Measurements from ENCODE around the gene LY6G5B. TPM values are rescaled to one million over a fixed set of nuclear protein-coding genes. Genes with fewer than 3 reads are reported as not detected.

Gene LY6G5B
- total RNA-seq, 2 experiments from 2014 or later, result 18.1 to 20.1 TPM

GRCh38 chr6:31720196-31720770, 50.5 kb downstream of the LY6G5B start:
- ChIA-PET POLR2A (no interaction called here), CTCF (interaction anchor here (0.9 kb wide), 1 partner anchor 10 kb away, joined by 3 read pairs; no protein-coding TSS in a partner anchor)

- CTCF ChIA-PET, result no interaction called here
- POLR2A ChIA-PET, result no interaction called here
These were observed 51.7 kb downstream of the LY6G5B start, which contains the start of gene LY6G6C for GRCh38 chr6:31721351-31722020. Gene LY6G6C (minus strand): TSS chr6:31721746. CDS start chr6:31721679, 67 bp downstream.

GRCh38 chr6:31722173-31722572, 52.4 kb downstream of the LY6G5B start:
- CTCF ChIA-PET, result interaction anchor here (0.6 kb wide), 1 partner anchor 195 kb away, joined by 3 read pairs; no protein-coding TSS in a partner anchor
- POLR2A ChIA-PET, result no interaction called here

Other genes with a start within 250 kb of the LY6G5B start
- gene MICB, start 171.8 kb upstream of the LY6G5B start, total RNA-seq, result 10 to 100 TPM; 22.1 to 22.5 TPM
- not detected for gene MCCD1, start 141.0 kb upstream of the LY6G5B start, total RNA-seq
- gene DDX39B, start 128.0 kb upstream of the LY6G5B start, total RNA-seq, result 100 to 1,000 TPM; 611 to 614 TPM
- 1 to 10 TPM; 1.2 to 1.4 TPM for gene ATP6V1G2, start 123.4 kb upstream of the LY6G5B start, total RNA-seq
- 10 to 100 TPM; 11.4 to 12.3 TPM for gene NFKBIL1, start 122.4 kb upstream of the LY6G5B start, total RNA-seq
- gene LTA, start 97.7 kb upstream of the LY6G5B start, total RNA-seq, result 100 to 1,000 TPM; 702 to 706 TPM
- 100 to 1,000 TPM; 161 to 162 TPM for gene TNF, start 94.4 kb upstream of the LY6G5B start, total RNA-seq
- 100 to 1,000 TPM; 178 to 181 TPM for gene LTB, start 87.6 kb upstream of the LY6G5B start, total RNA-seq
- 10 to 100 TPM; 16.3 to 19.2 TPM for gene LST1, start 83.7 kb upstream of the LY6G5B start, total RNA-seq
- gene NCR3, start 77.0 kb upstream of the LY6G5B start, total RNA-seq, result 10 to 100 TPM; 25.2 to 29.7 TPM
- 10 to 100 TPM; 53.8 to 62.0 TPM for gene AIF1, start 54.7 kb upstream of the LY6G5B start, total RNA-seq
- gene PRRC2A, start 49.3 kb upstream of the LY6G5B start, total RNA-seq, result 100 to 1,000 TPM; 255 to 257 TPM
- gene BAG6, start 17.3 kb upstream of the LY6G5B start, total RNA-seq, result 100 to 1,000 TPM; 254 to 267 TPM
- gene APOM, start 14.1 kb upstream of the LY6G5B start, total RNA-seq, result 1 to 10 TPM; 1.9 to 2.2 TPM
- gene C6orf47, start 9.2 kb upstream of the LY6G5B start, total RNA-seq, result 10 to 100 TPM; 16.7 to 17.6 TPM
- gene GPANK1, start 5.0 kb upstream of the LY6G5B start, total RNA-seq, result 10 to 100 TPM; 44.6 to 45.1 TPM
- gene CSNK2B, start 3.9 kb upstream of the LY6G5B start, total RNA-seq, result 100 to 1,000 TPM; 329 TPM
- 1 to 10 TPM; 3.1 to 3.5 TPM for gene LY6G5C, start 11.1 kb downstream of the LY6G5B start, total RNA-seq
- 10 to 100 TPM; 30.1 to 32.0 TPM for gene ABHD16A, start 33.3 kb downstream of the LY6G5B start, total RNA-seq
- gene LY6G6F, start 36.9 kb downstream of the LY6G5B start, total RNA-seq, result not detected
- gene LY6G6D, start 45.4 kb downstream of the LY6G5B start, total RNA-seq, result not detected
- gene LY6G6C, start 51.8 kb downstream of the LY6G5B start, total RNA-seq, result not detected
- gene MPIG6B, start 53.4 kb downstream of the LY6G5B start, total RNA-seq, result under 1 TPM in 1 of 2 experiments, not detected in 1; 0.06 TPM
- 1 to 10 TPM; 4.6 to 4.9 TPM for gene DDAH2, start 59.3 kb downstream of the LY6G5B start, total RNA-seq
- gene CLIC1, start 66.6 kb downstream of the LY6G5B start, total RNA-seq, result 100 to 1,000 TPM; 383 to 395 TPM
- 10 to 100 TPM; 60.3 to 61.5 TPM for gene MSH5, start 70.0 kb downstream of the LY6G5B start, total RNA-seq
- gene SAPCD1, start 92.7 kb downstream of the LY6G5B start, total RNA-seq, result 1 to 10 TPM; 7.6 to 8.6 TPM
- gene VWA7, start 107.4 kb downstream of the LY6G5B start, total RNA-seq, result 1 to 10 TPM; 1.6 to 1.9 TPM
- gene VARS1, start 125.8 kb downstream of the LY6G5B start, total RNA-seq, result 100 to 1,000 TPM; 190 to 191 TPM
- 100 to 1,000 TPM; 154 to 166 TPM for gene LSM2, start 137.0 kb downstream of the LY6G5B start, total RNA-seq
- gene HSPA1L, start 145.3 kb downstream of the LY6G5B start, total RNA-seq, result 1 to 10 TPM; 2.6 to 2.7 TPM
- gene HSPA1A, start 145.6 kb downstream of the LY6G5B start, total RNA-seq, result 10 to 100 TPM; 62.0 to 63.9 TPM
- gene HSPA1B, start 157.8 kb downstream of the LY6G5B start, total RNA-seq, result 10 to 100 TPM; 82.6 to 86.9 TPM
- 10 to 100 TPM; 15.9 to 17.4 TPM for gene NEU1, start 192.8 kb downstream of the LY6G5B start, total RNA-seq
- not detected for gene SLC44A4, start 209.0 kb downstream of the LY6G5B start, total RNA-seq
- gene EHMT2, start 227.7 kb downstream of the LY6G5B start, total RNA-seq, result 10 to 100 TPM; 67.4 to 67.8 TPM
- 1 to 10 TPM; 3.3 to 3.6 TPM for gene ZBTB12, start 232.1 kb downstream of the LY6G5B start, total RNA-seq